Right atrium auricular region (tissue), 2 donors: ENCODE measurements around the gene TMED7. TPM values are rescaled to one million over a fixed set of nuclear protein-coding genes. Genes with fewer than 3 reads are reported as not detected.

Source experiments
- DNase-seq: peaks from one replicate; pipeline ENCODE4 v3.0.0-alpha.2; 2019; ENCODE audit warnings: low spot score
- H3K27ac ChIP-seq, 2 donors: fragments of 200-600 bp; sonication (generic); 1 replicate in 1 of 2; 2 replicates in 1 of 2; pipeline ENCODE4 v1.5.1; 2016 to 2019
- H3K27me3 ChIP-seq, 2 donors: fragments of 200-600 bp; sonication (generic); one replicate each; pipeline versions ENCODE4 v1.5.1 to v1.6.0; 2017 to 2019
- H3K36me3 ChIP-seq: fragments of 200-600 bp; sonication (generic); one replicate; pipeline ENCODE4 v1.5.1; 2016
- H3K4me1 ChIP-seq, 2 donors: fragments of 200-600 bp; sonication (generic); one replicate each; pipeline versions ENCODE4 v1.5.1 to v1.6.0; 2017 to 2019
- H3K4me3 ChIP-seq, 2 donors: fragments of 200-600 bp; sonication (generic); 1 replicate in 1 of 2; 2 replicates in 1 of 2; pipeline ENCODE4 v1.5.1; 2017 to 2019; ENCODE audit warnings: mild to moderate bottlenecking in 1 of 2, moderate library complexity in 1 of 2
- H3K9me3 ChIP-seq, 2 donors: fragments of 200-600 bp; sonication (generic); one replicate each; pipeline ENCODE4 v1.5.1; 2019
- CTCF ChIP-seq, 2 donors: fragments of 200-600 bp; sonication (generic); IDR thresholded peaks; one replicate each; pipeline ENCODE4 v1.5.1; 2019; ENCODE audit warnings: antibody characterized with exemption in 2 of 2
- total RNA-seq, 2 donors: library from RNA; depleted of rRNA; stranded (reverse); fragments of >200 nt; gene quantifications; one replicate each; pipeline ENCODE4 v1.1.0, GENCODE V29; 2016

Gene TMED7
- total RNA-seq, 2 donors from 2014 or later = 70.2 to 101 TPM

DNA sequence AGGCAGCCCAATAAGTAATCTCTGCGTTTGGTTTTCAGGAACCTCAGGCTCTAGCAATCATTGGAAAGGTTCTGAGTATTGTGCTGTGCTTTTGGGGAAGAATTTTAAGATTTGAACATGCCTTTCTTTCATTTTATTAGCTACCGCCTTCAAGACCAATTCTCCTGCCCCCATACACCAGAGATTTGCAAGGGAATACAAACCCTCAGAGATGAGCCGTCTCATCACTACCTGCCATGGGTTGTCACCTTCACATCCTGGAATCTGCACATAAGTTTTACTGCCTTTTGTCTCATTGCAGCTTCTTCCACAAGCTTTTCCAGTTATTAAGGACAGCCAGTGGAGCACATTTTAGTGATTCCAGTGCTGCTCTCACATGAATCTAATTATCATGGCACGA, 11.7 kb upstream of the TMED7 start:
- no peak for TF ChIP-seq CTCF (IDR thresholded peaks at IDR 0.05)
- H3K4me3 ChIP-seq = no peak overlapping the region
- H3K27me3 ChIP-seq = no peaks in the 10 kb centered on the region
- H3K27ac ChIP-seq = no peak overlapping the region
- H3K36me3 ChIP-seq = no peaks in the 10 kb centered on the region
- H3K9me3 ChIP-seq = no peaks in the 10 kb centered on the region
- DNase-seq = no peak
- H3K4me1 ChIP-seq = peaks cover 0 to 4% of the 10 kb centered on the region in 2 donors

- peaks cover 0 to 4% of the 10 kb centered on the region in 2 donors for H3K4me1 ChIP-seq
- no peaks in the 10 kb centered on the region for H3K36me3 ChIP-seq
- no peaks in the 10 kb centered on the region for H3K27me3 ChIP-seq
- no peak for DNase-seq
- no peak for TF ChIP-seq CTCF (IDR thresholded peaks at IDR 0.05)
- no peak overlapping the region for H3K27ac ChIP-seq
- no peaks in the 10 kb centered on the region for H3K9me3 ChIP-seq
- no peak overlapping the region for H3K4me3 ChIP-seq
These were observed 10.2 kb upstream of the TMED7 start for GRCh38 chr5:115636008-115636407.

- Histone ChIP-seq H3K4me1 (peaks cover 0 to 4% of the 10 kb centered on the region in 2 donors), H3K27ac (peak overlapping the region; percentile 10 to 58), H3K27me3 (no peaks in the 10 kb centered on the region), H3K36me3 (no peaks in the 10 kb centered on the region), H3K4me3 (peak overlapping the region in 1 of 2 donors; percentile 35), H3K9me3 (no peaks in the 10 kb centered on the region)
- peak; percentile 87 to 91 for TF ChIP-seq CTCF (IDR thresholded peaks at IDR 0.05)
- DNase-seq = peak; percentile 93
These were observed 8.7 kb upstream of the TMED7 start for GRCh38 chr5:115634343-115635132.

DNA sequence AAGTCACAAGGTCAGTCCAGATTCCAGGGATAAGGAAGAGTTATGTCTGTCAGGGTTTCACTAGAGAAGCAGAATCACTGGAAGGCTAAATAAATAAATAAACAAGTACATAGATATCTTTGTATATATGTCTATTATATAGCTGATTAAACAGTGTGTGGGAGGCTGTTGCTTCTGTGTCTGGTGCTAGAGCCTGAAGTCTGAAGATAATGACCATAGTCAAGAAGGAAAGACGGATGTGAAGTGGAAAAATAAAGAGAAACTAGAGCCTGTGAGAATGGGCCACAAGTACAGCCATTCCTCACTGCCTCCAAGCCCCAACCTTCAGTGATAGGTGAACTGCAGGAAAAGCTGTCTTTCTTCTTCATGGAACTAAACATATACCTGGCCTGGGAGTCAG, 4.1 kb upstream of the TMED7 start:
- Histone ChIP-seq H3K27ac (no peak overlapping the region), H3K4me3 (no peak overlapping the region), H3K36me3 (no peaks in the 10 kb centered on the region), H3K9me3 (no peaks in the 10 kb centered on the region), H3K4me1 (peaks cover 0 to 6% of the 10 kb centered on the region in 2 donors), H3K27me3 (no peaks in the 10 kb centered on the region)
- TF ChIP-seq CTCF (IDR thresholded peaks at IDR 0.05) = no peak
- DNase-seq = no peak

GRCh38 chr5:115627295-115627865, 1.5 kb upstream of the TMED7 start:
- no peak for DNase-seq
- Histone ChIP-seq H3K4me1 (peaks cover 0 to 27% of the 10 kb centered on the region in 2 donors), H3K36me3 (no peaks in the 10 kb centered on the region), H3K9me3 (no peaks in the 10 kb centered on the region), H3K4me3 (no peak overlapping the region), H3K27ac (no peak overlapping the region), H3K27me3 (no peaks in the 10 kb centered on the region)
- TF ChIP-seq CTCF (IDR thresholded peaks at IDR 0.05) = no peak
